ENCODE data around the gene SLC27A3. TPM values are rescaled to one million over a fixed set of nuclear protein-coding genes. Genes with fewer than 3 reads are reported as not detected.

Gene SLC27A3
- total and polyA plus RNA-seq, 9 of the 15 experiments (the other 6 are each of a cell fraction or from before 2014, with no cell fraction given), result 0.57 to 5.2 (median 2.8) TPM

GRCh38 chr1:153790966-153791647 is 15.9 kb downstream of the SLC27A3 start:
- peaks cover 7 to 45% of the 10 kb centered on the region in 2 experiments for H3K4me1 ChIP-seq (replicated peaks in 1 of 2; ENCODE audit: control insufficient read depth in 2 of 2, insufficient read depth in 2 of 2, low read length in 2 of 2)
- no peaks in the 10 kb centered on the region for H4K20me1 ChIP-seq (replicated peaks; ENCODE audit: control insufficient read depth, insufficient read depth, low read length)
- H3K9me1 ChIP-seq (ENCODE audit: control insufficient read depth, insufficient read depth, low read length), result no peaks in the 10 kb centered on the region
- no peak overlapping the region for H3K4me3 ChIP-seq
- no peaks in the 10 kb centered on the region for H3K9me3 ChIP-seq (replicated peaks; ENCODE audit: control insufficient read depth, insufficient read depth, low read depth, low read length)
- ChIA-PET POLR2A (interaction anchor here (0.6 to 1.8 kb wide), 3 partner anchors 11 to 199 kb away, joined by 3 to 7 read pairs (median 5); partner anchors contain the start of gene RPS27), CTCF (ENCODE audit: low intra/inter-chr PET ratio) (no interaction called here)
- H2AFZ ChIP-seq (ENCODE audit: low read depth, low read length), result peak overlapping the region; percentile 80
- H3K27me3 ChIP-seq (ENCODE audit: control insufficient read depth in 2 of 2, insufficient read depth in 2 of 2, low read length in 2 of 2), result no peaks in the 10 kb centered on the region
- H3K27ac ChIP-seq (ENCODE audit: extremely low read depth, low read depth, low read length), result peak overlapping the region; percentile 20; the same call in 1 of the 3 replicates
- no peaks in the 10 kb centered on the region for H3K79me2 ChIP-seq (ENCODE audit: control insufficient read depth, insufficient read depth, low read length)
- intact Hi-C loops (cut with micrococcal nuclease) (no loop called here), in situ Hi-C loops (cut with MboI) (no loop called here)
- H3K4me2 ChIP-seq (ENCODE audit: insufficient read depth, low read length), result peak overlapping the region; percentile 0; the same call in 1 of the 2 replicates
- 34% methylated on average over 9 of the region's 9 CpGs for WGBS (ENCODE audit: insufficient coverage, low coverage, missing lambda C conversion rate)
- no peaks in the 10 kb centered on the region for H3K36me3 ChIP-seq (ENCODE audit: control insufficient read depth, insufficient read depth, low read length)
- peak; percentile 56 for FAIRE-seq
- no peak overlapping the region; a peak in 1 of 4 replicates for H3K9ac ChIP-seq (ENCODE audit: insufficient read depth in 1 of 2, low read depth in 2 of 2, low read length in 2 of 2)
- peak; percentile 67 for ATAC-seq
- BruUV-seq (replicated peaks), result no TSS peak
- peak in 1 of 4 experiments; percentile 19 for DNase-seq (ENCODE audit: extremely low read depth in 1 of 4, low spot score in 3 of 4)
- no peak for TF ChIP-seq SNIP1 (IDR thresholded peaks at IDR 0.05; ENCODE audit: low read depth)
- no peak for TF ChIP-seq MTF1 (CRISPR knock-in tag; IDR thresholded peaks at IDR 0.05; ENCODE audit: borderline replicate concordance)
- TF ChIP-seq SMC3 (conservative IDR thresholded peaks at IDR 0.05; ENCODE audit: insufficient read depth, low read depth, low read length), result no peak
- peak; percentile 46; the same call in 1 of the 2 replicates for TF ChIP-seq CXXC5 (CRISPR knock-in tag; IDR thresholded peaks at IDR 0.05)
- no peak for TF ChIP-seq MLX (CRISPR knock-in tag; conservative IDR thresholded peaks at IDR 0.05)
- peak; percentile 37; the same call in 1 of the 2 replicates for TF ChIP-seq POLR2H (tag; IDR thresholded peaks at IDR 0.05; ENCODE audit: low read depth)
- TF ChIP-seq ERF (CRISPR knock-in tag; IDR thresholded peaks at IDR 0.05), result no peak
- TF ChIP-seq, protein P1, sequence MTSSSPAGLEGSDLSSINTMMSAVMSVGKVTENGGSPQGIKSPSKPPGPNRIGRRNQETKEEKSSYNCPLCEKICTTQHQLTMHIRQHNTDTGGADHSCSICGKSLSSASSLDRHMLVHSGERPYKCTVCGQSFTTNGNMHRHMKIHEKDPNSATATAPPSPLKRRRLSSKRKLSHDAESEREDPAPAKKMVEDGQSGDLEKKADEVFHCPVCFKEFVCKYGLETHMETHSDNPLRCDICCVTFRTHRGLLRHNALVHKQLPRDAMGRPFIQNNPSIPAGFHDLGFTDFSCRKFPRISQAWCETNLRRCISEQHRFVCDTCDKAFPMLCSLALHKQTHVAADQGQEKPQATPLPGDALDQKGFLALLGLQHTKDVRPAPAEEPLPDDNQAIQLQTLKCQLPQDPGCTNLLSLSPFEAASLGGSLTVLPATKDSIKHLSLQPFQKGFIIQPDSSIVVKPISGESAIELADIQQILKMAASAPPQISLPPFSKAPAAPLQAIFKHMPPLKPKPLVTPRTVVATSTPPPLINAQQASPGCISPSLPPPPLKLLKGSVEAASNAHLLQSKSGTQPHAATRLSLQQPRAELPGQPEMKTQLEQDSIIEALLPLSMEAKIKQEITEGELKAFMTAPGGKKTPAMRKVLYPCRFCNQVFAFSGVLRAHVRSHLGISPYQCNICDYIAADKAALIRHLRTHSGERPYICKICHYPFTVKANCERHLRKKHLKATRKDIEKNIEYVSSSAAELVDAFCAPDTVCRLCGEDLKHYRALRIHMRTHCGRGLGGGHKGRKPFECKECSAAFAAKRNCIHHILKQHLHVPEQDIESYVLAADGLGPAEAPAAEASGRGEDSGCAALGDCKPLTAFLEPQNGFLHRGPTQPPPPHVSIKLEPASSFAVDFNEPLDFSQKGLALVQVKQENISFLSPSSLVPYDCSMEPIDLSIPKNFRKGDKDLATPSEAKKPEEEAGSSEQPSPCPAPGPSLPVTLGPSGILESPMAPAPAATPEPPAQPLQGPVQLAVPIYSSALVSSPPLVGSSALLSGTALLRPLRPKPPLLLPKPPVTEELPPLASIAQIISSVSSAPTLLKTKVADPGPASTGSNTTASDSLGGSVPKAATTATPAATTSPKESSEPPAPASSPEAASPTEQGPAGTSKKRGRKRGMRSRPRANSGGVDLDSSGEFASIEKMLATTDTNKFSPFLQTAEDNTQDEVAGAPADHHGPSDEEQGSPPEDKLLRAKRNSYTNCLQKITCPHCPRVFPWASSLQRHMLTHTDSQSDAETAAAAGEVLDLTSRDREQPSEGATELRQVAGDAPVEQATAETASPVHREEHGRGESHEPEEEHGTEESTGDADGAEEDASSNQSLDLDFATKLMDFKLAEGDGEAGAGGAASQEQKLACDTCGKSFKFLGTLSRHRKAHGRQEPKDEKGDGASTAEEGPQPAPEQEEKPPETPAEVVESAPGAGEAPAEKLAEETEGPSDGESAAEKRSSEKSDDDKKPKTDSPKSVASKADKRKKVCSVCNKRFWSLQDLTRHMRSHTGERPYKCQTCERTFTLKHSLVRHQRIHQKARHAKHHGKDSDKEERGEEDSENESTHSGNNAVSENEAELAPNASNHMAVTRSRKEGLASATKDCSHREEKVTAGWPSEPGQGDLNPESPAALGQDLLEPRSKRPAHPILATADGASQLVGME (CRISPR knock-in tag; IDR thresholded peaks at IDR 0.05), result no peak
- TF ChIP-seq, protein P2, sequence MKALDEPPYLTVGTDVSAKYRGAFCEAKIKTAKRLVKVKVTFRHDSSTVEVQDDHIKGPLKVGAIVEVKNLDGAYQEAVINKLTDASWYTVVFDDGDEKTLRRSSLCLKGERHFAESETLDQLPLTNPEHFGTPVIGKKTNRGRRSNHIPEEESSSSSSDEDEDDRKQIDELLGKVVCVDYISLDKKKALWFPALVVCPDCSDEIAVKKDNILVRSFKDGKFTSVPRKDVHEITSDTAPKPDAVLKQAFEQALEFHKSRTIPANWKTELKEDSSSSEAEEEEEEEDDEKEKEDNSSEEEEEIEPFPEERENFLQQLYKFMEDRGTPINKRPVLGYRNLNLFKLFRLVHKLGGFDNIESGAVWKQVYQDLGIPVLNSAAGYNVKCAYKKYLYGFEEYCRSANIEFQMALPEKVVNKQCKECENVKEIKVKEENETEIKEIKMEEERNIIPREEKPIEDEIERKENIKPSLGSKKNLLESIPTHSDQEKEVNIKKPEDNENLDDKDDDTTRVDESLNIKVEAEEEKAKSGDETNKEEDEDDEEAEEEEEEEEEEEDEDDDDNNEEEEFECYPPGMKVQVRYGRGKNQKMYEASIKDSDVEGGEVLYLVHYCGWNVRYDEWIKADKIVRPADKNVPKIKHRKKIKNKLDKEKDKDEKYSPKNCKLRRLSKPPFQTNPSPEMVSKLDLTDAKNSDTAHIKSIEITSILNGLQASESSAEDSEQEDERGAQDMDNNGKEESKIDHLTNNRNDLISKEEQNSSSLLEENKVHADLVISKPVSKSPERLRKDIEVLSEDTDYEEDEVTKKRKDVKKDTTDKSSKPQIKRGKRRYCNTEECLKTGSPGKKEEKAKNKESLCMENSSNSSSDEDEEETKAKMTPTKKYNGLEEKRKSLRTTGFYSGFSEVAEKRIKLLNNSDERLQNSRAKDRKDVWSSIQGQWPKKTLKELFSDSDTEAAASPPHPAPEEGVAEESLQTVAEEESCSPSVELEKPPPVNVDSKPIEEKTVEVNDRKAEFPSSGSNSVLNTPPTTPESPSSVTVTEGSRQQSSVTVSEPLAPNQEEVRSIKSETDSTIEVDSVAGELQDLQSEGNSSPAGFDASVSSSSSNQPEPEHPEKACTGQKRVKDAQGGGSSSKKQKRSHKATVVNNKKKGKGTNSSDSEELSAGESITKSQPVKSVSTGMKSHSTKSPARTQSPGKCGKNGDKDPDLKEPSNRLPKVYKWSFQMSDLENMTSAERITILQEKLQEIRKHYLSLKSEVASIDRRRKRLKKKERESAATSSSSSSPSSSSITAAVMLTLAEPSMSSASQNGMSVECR (CRISPR knock-in tag; IDR thresholded peaks at IDR 0.05), result no peak
- no peak for TF ChIP-seq ZNF232 (CRISPR knock-in tag; IDR thresholded peaks at IDR 0.05)

Data from K562 (cell line).